Umbilical cord (tissue), 2 donors: ENCODE data around the gene REEP3. TPM values are rescaled to one million over a fixed set of nuclear protein-coding genes. Genes with fewer than 3 reads are reported as not detected.
"Not testable (repeated sequence)": the region's sequence is repeated elsewhere in the genome, so short reads cannot be mapped to it uniquely, and the experiment has no call there.

ENCODE experiments used
- DNase-seq: peaks from one replicate; pipeline ENCODE4 v3.0.0-alpha.2; 2015; ENCODE audit warnings: low spot score
- total RNA-seq: library from RNA; depleted of rRNA; stranded (reverse); fragments of >200 nt; gene quantifications from one replicate; pipeline ENCODE4 v1.2.3, GENCODE V29; 2014; ENCODE audit warnings: low replicate concordance; ENCODE audit not compliant: insufficient read depth

Gene REEP3
- total RNA-seq, 1 donor from 2014 or later = 81.9 TPM

DNA sequence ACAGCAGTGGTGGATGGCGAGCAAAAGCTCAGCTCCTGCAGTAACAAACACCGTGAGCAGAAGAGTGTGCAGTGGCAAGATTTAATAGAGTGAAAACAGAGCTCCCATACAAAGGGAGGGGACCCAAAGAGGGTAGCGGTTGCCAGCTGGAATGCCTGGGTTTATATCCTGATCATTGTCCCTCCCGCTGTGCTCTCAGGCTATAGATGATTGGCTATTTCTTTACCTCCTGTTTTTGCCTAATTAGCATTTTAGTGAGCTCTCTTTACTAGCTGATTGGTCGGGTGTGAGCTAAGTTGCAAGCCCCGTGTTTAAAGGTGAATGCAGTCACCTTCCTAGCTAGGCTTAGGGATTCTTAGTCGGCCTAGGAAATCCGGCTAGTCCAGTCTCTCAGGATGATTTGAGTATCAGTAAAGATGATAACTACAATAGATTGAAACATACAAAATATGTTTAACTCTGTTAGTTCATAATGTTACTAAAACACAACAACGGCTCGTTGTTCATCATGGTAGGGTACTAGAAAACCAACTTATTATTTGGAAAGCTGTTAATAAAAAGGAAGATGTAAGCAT lies 143.9 kb downstream of the REEP3 start:
- DNase-seq = not testable (repeated sequence)

DNA sequence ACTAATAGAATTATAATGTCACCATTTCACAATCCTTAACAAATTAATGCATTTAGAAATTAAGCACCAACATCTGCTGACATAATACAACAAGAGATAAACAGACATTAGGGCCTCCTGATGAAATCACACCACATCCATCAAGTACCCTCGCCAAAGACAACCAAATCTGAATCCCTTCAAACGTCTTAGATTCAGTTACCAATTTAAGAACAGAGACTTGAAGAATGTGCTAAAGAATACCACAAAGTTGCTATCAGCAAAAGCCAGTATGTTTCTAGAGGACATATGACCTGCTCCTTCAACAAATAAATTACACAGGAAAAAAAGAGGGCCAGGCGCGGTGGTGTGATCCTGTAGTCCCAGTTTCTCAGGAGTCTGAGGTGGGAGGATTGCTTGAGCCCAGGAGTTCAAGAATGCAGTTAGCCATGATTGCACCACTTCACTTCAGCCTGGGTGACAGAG lies 144.5 kb downstream of the REEP3 start:
- peak; percentile 8 for DNase-seq

DNA sequence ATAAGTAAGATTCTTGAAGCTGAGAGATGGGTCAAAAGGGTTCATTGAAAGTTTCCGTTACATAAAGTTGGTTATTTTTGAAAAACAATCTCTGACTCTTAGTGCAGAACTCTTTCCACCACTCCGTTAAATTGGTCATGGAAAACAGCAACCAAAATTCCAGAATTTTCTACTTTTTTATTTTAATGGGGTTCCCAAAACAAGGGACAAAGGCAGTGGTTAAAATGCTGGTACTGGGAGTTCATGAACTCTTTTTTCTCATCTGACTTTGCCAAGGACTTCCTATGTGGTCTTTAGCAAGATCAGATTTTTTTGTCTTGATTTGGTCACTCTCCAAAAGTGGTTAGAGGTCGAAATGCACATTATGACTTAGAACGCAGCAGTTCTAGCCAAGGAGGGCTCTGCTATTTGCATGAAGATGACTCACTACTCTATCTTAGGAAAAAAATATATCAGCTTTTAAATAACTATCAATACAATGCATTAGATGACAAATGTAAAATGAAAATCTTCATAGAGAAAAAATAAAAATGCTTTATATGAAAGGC lies 145.7 kb downstream of the REEP3 start:
- DNase-seq = peak; percentile 52

DNA sequence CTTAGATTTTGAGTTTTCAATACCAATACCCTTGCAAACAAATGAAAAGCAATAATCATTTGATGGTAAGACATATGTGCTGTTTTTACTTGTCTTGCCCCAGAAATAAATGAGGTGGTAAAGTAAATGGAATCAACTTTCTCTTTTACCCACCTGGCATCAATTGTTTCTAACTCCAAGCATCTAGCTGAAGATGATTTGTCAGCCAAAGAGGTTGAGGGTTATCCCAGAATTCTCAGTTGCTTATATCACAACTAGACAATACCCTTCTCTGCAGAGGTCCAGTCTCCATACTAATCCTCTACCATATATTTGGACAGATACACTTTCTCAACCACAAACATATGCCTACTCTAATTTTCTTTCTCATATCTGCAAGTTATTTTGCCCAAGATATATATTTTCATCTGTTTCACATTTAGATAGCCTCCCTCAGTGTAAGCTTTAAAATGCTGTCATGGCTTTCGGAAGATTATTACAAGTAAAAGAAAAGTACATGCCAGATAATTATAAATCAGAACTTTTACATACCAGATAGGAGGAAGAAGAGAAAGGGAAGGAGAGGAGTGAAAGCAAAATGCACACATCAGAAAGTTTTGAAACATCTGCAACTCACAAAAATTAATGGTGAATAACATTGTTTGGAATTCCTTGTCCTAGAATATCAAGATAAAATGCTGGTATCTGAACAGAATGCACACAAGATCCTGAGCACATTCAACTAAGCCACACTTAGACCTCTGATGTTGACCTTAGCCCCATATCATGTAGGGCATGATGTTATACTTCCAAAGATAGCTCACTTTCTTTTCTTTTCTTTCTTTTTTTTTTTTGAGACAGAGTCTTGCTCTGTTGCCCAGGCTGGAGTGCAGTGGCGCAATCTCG lies 146.6 kb downstream of the REEP3 start:
- DNase-seq = peak; percentile 39

DNA sequence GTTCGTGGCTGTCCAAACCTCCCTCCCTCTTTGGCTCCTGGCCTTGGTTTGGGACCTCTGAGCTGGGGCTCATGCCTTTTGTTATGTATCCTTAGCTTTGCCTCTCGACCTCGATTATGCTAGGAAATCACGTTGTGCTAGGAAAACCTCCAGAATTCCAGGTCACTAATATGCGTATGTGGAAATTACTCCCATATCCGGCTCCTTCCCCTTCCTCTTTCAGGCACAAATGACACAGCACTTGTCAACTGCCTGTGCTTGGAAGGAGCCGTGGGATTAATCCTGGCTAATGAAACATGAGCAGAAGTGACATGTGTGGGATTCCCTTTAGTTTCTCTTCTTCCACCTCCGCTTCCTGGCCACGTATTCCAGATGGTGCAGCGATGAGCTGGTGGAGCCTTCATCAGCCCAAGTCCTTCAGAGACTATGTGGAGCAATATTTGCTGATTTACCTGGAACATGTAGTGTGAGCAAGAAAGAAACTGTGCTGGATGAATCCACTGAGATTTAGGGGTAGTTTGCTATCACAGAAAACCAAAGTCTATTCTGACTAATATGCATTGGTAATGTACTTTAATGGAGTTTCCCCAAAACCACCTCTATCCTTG lies 149.2 kb downstream of the REEP3 start:
- peak; percentile 10 for DNase-seq

DNA sequence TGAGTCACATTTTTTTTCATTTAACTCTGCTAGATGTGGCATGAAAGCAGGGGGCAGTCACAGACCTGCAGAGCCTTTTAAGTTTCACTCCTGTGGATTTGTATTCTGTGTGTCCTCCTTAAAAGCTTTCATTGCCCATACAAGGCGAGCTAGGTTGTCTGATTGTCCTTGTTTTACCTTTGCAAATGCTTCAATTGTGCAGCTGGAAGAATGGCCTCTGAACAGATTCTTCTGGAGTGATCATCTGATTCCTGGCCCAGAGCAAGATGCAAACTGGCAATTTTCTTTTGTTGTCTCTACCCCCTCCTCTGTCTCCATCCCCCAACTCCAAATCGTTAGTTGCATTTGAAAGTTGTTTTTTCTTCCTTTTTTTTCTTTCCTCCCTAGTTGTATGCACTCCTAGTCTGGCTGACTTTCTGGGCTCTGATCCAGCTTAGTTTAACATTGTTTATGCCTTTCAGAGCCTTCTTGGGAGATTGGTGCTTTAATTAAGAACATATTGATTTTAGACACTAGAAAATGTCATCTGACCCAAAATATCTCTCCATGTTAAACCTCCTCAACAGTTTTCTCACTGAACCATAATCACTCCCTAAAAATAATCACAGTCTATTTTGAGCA lies 150.2 kb downstream of the REEP3 start:
- peak; percentile 50 for DNase-seq

DNA sequence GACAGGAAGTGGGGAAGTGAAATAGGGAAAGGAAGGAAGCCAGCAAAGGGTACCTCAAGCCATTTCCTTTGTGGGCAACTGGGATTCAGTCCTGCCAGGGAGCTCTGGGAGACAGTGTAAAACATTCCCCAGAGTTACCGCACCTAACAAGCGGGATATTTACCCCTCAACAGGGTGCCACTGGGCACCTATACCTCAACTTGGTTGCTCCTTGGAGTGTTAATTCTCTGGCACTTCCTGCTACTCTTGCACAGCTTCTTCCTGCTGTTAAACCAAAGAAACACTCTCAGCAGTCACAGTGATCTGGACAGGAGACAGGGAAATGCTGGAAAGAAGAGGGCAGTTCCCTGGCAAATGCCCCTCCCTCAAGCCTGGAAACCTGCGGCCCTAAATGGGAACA lies 151.3 kb downstream of the REEP3 start:
- DNase-seq = no peak

DNA sequence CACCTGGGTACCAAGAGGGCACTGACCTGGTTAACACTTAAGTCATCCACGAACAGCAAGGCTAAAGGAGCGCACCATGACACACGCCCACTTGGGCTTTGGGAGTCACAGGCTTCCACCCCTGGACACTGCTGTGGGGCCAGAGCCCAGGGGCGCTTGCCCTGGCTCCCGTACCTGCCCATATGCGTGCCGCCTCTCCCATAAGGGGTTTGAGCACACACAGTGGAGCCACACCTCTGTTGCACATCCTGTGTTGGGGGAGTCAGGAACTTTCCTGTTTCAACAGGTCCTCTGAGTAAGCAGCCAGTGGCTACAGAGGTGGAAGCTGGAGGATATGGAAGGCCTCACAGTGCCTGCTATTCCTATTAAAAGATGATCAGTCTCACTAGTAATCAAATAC lies 152.0 kb downstream of the REEP3 start:
- DNase-seq = no peak

DNA sequence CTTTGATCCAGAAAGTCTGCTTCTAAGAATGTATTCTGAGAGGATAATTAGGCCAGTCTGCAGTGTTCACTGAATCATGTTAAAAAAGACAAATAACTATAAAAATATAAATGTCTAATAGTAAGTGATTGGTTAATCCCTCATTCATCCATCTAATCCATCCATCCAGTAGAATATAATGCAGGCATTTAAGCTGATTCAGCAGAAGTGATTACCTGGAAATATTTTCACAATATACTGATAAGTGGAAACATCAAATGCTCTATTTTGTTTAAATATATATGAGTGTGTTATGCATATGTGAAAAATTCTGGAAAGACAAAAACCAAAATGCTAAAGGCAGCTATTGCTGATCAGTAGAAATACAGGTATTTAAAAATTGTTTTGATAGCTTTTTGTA lies 152.6 kb downstream of the REEP3 start:
- DNase-seq = no peak

Other genes with a start within 250 kb of the REEP3 start
- 80.7 TPM for gene JMJD1C, start 55.4 kb upstream of the REEP3 start, total RNA-seq